Panc1 (cell line): Measurements from ENCODE around the gene MSTO1. TPM values are rescaled to one million over a fixed set of nuclear protein-coding genes. Genes with fewer than 3 reads are reported as not detected.
A peak's percentile ranks its signal among the peaks of the same experiment; 100 is the strongest.

Source experiments
- ATAC-seq: fragments of 200-7000 bp; cut with Tn5 transposase; 2 replicates; pipeline ENCODE4 v1.9.1; 2020; ENCODE audit warnings: mild to moderate bottlenecking, moderate library complexity
- BruUV-seq: library from RNA; stranded (reverse); fragments of 400-500 nt; replicated peaks from 2 replicates; lab custom pipeline; 2021; lab: Mats Ljungman, UMichigan
- CTCF ChIA-PET: fragments of 300-600 bp; sonication (Branson Sonifier 250); formaldehyde crosslinking; loops from one replicate; lab custom pipeline; 2022; ENCODE audit warnings: antibody characterized with exemption; lab: Charles Lee
- POLR2A ChIA-PET: fragments of 300-600 bp; sonication (Branson Sonifier 250); formaldehyde crosslinking; loops from one replicate; lab custom pipeline; 2022; ENCODE audit warnings: antibody characterized with exemption; lab: Charles Lee
- DNase-seq: peaks from one replicate; pipeline ENCODE4 v3.0.0-alpha.2; 2010; ENCODE audit warnings: low read depth, low spot score
- H3K27ac ChIP-seq: 2 replicates; pipeline ENCODE4 v1.5.1; 2011; ENCODE audit warnings: mild to moderate bottlenecking, low read length, inconsistent platforms
- H3K27me3 ChIP-seq: fragments of 200-500 bp; sonication (Bioruptor generic); 2 replicates; pipeline ENCODE4 v1.6.0; 2014; ENCODE audit warnings: low read length, inconsistent platforms; ENCODE audit not compliant: control insufficient read depth, insufficient read depth
- H3K36me3 ChIP-seq: fragments of 200-500 bp; sonication (Bioruptor generic); 2 replicates; pipeline ENCODE4 v1.5.1; 2014; ENCODE audit warnings: inconsistent platforms, mild to moderate bottlenecking, low read length, moderate library complexity; ENCODE audit not compliant: control insufficient read depth, insufficient read depth
- H3K4me1 ChIP-seq: 2 replicates; pipeline ENCODE4 v1.5.1; 2011; ENCODE audit warnings: inconsistent platforms, mild to moderate bottlenecking, low read length, moderate library complexity; ENCODE audit not compliant: control insufficient read depth, insufficient read depth
- H3K4me3 ChIP-seq, 2 experiments: 2 replicates each; pipeline ENCODE4 v1.5.1; 2011 to 2012; ENCODE audit warnings: low read depth in 2 of 2, low read length in 2 of 2, mild to moderate bottlenecking in 2 of 2, inconsistent platforms in 1 of 2, moderate library complexity in 1 of 2
- H3K9me3 ChIP-seq: fragments of 200-500 bp; sonication (Bioruptor generic); 2 replicates; pipeline ENCODE4 v1.5.1; 2014; ENCODE audit warnings: low read depth, mild to moderate bottlenecking, inconsistent platforms, low read length, moderate library complexity; ENCODE audit not compliant: control insufficient read depth, insufficient read depth
- POLR2AphosphoS5 ChIP-seq: IDR thresholded peaks from 2 replicates; pipeline ENCODE4 v1.6.1; 2012; ENCODE audit warnings: mild to moderate bottlenecking, low read depth, low read length, moderate library complexity
- SIN3A ChIP-seq: IDR thresholded peaks from 2 replicates; pipeline ENCODE4 v1.6.1; 2012; ENCODE audit warnings: low read depth, mild to moderate bottlenecking, low read length, moderate library complexity, borderline replicate concordance; ENCODE audit not compliant: insufficient read depth
- TCF7L2 ChIP-seq: IDR thresholded peaks from 2 replicates; pipeline ENCODE4 v1.6.1; 2011; ENCODE audit warnings: mild to moderate bottlenecking, low read depth, low read length, inconsistent platforms
- in situ Hi-C: cut with HindIII; loops from 2 replicates; pipeline ENCODE4 v1.10.0; 2016; ENCODE audit warnings: low sequenced_read_pairs, low pct_unique_long_range_greater_than_20kb
- intact Hi-C: fragments of 100-400 bp; cut with micrococcal nuclease; formaldehyde crosslinking; loops from one replicate; pipeline ENCODE4 v1.10.0; 2022; ENCODE audit not compliant: unreplicated experiment
- total RNA-seq: library from RNA; stranded (reverse); gene quantifications from one replicate; pipeline ENCODE4 v1.2.1, GENCODE V29; 2021; ENCODE audit not compliant: unreplicated experiment
- TF ChIP-seq, protein P1 (sequence below): fragments of 450-650 bp; IDR thresholded peaks from 2 replicates; pipeline ENCODE4 v1.5.1; 2017; ENCODE audit warnings: mild to moderate bottlenecking
- TF ChIP-seq, protein P2 (sequence below), 2 experiments: IDR thresholded peaks; 2 replicates each; pipeline ENCODE4 v1.6.1; 2011 to 2012; ENCODE audit warnings: low read depth in 2 of 2, control low read depth in 1 of 2, low read length in 1 of 2, mild to moderate bottlenecking in 1 of 2, moderate library complexity in 1 of 2; ENCODE audit not compliant: insufficient read depth in 1 of 2

Gene MSTO1
- total RNA-seq, 1 experiment from 2014 or later: 60.9 TPM

GRCh38 chr1:155569988-155570592, 39.9 kb upstream of the MSTO1 start:
- intact Hi-C loops (no loop called here), in situ Hi-C loops (no loop called here)
- DNase-seq: no peak

DNA sequence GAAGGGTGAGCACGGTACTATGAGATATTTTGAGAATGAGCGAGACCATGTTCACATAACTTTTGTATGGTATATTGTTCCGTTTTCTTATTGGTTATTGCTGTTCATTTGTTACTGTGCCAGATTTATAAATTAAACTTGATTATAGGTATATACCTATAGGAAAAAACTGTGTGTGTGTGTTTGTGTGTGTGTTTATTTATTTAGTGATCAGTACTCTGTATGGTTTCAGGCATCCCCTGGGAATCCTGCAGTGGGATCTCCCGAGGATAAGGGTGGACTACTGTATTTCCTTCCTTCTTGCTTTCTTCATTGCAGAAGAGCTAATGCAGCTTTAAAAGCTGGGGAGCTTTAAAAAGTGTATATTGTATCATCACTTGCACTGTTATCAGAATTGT, 39.4 kb upstream of the MSTO1 start:
- Histone ChIP-seq H3K4me3 (no peak overlapping the region), H3K36me3 (no peaks in the 10 kb centered on the region; the same call in 1 of the 2 replicates), H3K27ac (no peak overlapping the region), H3K9me3 (no peaks in the 10 kb centered on the region), H3K27me3 (no peaks in the 10 kb centered on the region), H3K4me1 (no peaks in the 10 kb centered on the region)
- POLR2A ChIA-PET: no interaction called here
- intact Hi-C loops (no loop called here), in situ Hi-C loops (no loop called here)
- TF ChIP-seq, protein P1, sequence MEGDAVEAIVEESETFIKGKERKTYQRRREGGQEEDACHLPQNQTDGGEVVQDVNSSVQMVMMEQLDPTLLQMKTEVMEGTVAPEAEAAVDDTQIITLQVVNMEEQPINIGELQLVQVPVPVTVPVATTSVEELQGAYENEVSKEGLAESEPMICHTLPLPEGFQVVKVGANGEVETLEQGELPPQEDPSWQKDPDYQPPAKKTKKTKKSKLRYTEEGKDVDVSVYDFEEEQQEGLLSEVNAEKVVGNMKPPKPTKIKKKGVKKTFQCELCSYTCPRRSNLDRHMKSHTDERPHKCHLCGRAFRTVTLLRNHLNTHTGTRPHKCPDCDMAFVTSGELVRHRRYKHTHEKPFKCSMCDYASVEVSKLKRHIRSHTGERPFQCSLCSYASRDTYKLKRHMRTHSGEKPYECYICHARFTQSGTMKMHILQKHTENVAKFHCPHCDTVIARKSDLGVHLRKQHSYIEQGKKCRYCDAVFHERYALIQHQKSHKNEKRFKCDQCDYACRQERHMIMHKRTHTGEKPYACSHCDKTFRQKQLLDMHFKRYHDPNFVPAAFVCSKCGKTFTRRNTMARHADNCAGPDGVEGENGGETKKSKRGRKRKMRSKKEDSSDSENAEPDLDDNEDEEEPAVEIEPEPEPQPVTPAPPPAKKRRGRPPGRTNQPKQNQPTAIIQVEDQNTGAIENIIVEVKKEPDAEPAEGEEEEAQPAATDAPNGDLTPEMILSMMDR: no peak
- TF ChIP-seq SIN3A (no peak), TCF7L2 (no peak), POLR2AphosphoS5 (no peak)
- TF ChIP-seq, protein P2, sequence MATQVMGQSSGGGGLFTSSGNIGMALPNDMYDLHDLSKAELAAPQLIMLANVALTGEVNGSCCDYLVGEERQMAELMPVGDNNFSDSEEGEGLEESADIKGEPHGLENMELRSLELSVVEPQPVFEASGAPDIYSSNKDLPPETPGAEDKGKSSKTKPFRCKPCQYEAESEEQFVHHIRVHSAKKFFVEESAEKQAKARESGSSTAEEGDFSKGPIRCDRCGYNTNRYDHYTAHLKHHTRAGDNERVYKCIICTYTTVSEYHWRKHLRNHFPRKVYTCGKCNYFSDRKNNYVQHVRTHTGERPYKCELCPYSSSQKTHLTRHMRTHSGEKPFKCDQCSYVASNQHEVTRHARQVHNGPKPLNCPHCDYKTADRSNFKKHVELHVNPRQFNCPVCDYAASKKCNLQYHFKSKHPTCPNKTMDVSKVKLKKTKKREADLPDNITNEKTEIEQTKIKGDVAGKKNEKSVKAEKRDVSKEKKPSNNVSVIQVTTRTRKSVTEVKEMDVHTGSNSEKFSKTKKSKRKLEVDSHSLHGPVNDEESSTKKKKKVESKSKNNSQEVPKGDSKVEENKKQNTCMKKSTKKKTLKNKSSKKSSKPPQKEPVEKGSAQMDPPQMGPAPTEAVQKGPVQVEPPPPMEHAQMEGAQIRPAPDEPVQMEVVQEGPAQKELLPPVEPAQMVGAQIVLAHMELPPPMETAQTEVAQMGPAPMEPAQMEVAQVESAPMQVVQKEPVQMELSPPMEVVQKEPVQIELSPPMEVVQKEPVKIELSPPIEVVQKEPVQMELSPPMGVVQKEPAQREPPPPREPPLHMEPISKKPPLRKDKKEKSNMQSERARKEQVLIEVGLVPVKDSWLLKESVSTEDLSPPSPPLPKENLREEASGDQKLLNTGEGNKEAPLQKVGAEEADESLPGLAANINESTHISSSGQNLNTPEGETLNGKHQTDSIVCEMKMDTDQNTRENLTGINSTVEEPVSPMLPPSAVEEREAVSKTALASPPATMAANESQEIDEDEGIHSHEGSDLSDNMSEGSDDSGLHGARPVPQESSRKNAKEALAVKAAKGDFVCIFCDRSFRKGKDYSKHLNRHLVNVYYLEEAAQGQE (IDR thresholded peaks at IDR 0.05; ENCODE audit: insufficient read depth in 1 of 2, low read depth in 2 of 2, low read length in 1 of 2): no peak
- CTCF ChIA-PET: no interaction called here
- BruUV-seq: no TSS peak
- DNase-seq (no peak), ATAC-seq (no peak)

More at GRCh38 chr1:155569988-155570592, 39.9 kb upstream of the MSTO1 start:
- Histone ChIP-seq H3K27ac (no peak overlapping the region), H3K27me3 (no peaks in the 10 kb centered on the region), H3K9me3 (no peaks in the 10 kb centered on the region), H3K4me3 (no peak overlapping the region), H3K36me3 (no peaks in the 10 kb centered on the region; the same call in 1 of the 2 replicates), H3K4me1 (no peaks in the 10 kb centered on the region)
- no peak for ATAC-seq
- no peak for TF ChIP-seq SIN3A
- no peak for TF ChIP-seq POLR2AphosphoS5
- TF ChIP-seq TCF7L2: no peak
- TF ChIP-seq, protein P2 (IDR thresholded peaks at IDR 0.05; ENCODE audit: insufficient read depth in 1 of 2, low read depth in 2 of 2, low read length in 1 of 2): no peak
- TF ChIP-seq, protein P1: no peak
- ChIA-PET CTCF (no interaction called here), POLR2A (no interaction called here)
- BruUV-seq: TSS peak; percentile 12
